Neuron (in vitro differentiated cells): ENCODE data around the gene KLHL2.

Experiments
- H2AFZ ChIP-seq: one replicate; pipeline ENCODE4 v1.6.1; 2013; ENCODE audit warnings: low read depth, mild to moderate bottlenecking, inconsistent platforms, low read length, moderate library complexity
- H3K27me3 ChIP-seq: one replicate; pipeline ENCODE4 v1.6.1; 2013; ENCODE audit warnings: low read length; ENCODE audit not compliant: insufficient read depth
- H3K36me3 ChIP-seq: one replicate; pipeline ENCODE4 v1.6.1; 2013; ENCODE audit warnings: low read length; ENCODE audit not compliant: insufficient read depth
- H3K4me1 ChIP-seq: one replicate; pipeline ENCODE4 v1.6.1; 2013; ENCODE audit warnings: low read length; ENCODE audit not compliant: insufficient read depth
- H3K4me3 ChIP-seq: 2 replicates; pipeline ENCODE4 v1.5.1; 2013; ENCODE audit warnings: mild to moderate bottlenecking, low read length, moderate library complexity
- H3K9me3 ChIP-seq: one replicate; pipeline ENCODE4 v1.6.1; 2013; ENCODE audit warnings: low read length

KLHL2 gene

DNA sequence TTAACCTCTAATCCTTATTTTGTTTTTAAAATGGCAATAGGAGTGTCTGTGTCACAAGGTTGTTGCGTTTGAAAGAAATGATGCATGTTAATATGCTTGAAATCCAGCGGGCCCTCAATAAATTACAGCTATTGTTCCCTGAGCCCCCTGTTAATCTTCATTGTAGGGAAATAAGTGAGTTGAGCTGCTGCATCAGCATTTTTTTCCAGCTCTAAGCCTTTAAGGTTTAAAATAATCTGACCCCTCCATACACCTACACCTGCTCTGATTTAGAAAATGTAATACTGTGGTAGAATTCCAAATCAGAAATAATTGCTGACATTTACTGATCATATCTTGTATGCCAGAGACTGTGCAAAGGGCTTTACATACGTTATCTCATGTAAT lies 117.5 kb downstream of the KLHL2 start:
- Histone ChIP-seq H3K9me3 (no peaks in the 10 kb centered on the region), H2AFZ (no peak overlapping the region), H3K4me1 (peaks cover 11% of the 10 kb centered on the region), H3K27me3 (no peaks in the 10 kb centered on the region), H3K4me3 (no peak overlapping the region), H3K36me3 (peaks cover 7% of the 10 kb centered on the region)

DNA sequence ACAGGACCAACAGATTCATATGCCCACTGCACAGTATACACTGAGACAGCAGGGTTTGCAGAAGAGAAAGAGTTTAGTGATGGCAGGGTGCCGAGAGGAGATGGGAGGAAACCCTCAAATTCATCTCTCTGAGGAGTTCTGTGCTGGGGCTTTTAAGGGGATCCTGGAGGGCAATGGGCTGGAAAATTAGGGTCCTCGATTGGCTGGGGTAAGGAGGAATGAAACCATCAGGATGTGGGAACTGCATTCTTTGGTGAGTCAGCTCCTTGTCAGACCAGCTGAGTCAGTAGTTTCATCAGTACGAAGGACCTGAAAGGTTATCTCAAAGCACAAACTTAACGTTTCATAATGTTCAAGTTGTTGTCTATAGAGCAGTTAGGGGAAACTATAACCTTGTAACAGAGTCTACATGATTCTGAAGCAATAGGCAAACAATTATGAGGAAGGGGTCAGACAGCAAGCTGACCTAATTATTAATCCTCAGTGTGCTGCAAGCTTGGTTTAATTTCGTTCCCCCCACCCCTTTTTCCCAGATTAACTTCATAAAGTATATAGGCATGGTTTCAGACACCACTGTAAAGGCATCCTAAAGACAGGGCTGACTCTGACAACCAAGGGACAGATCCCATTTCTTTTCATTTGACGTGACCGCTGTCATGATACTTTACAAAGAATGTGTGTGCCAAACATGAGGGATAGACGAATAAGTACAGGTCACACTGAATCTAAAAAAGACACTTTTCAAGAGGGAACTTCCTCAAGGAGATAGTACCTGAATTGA lies 118.6 kb downstream of the KLHL2 start:
- Histone ChIP-seq H3K27me3 (no peaks in the 10 kb centered on the region), H3K9me3 (no peaks in the 10 kb centered on the region), H3K4me1 (peaks cover 22% of the 10 kb centered on the region), H3K36me3 (peaks cover 16% of the 10 kb centered on the region), H2AFZ (peak overlapping the region; percentile 57), H3K4me3 (peak overlapping the region; percentile 86)

DNA sequence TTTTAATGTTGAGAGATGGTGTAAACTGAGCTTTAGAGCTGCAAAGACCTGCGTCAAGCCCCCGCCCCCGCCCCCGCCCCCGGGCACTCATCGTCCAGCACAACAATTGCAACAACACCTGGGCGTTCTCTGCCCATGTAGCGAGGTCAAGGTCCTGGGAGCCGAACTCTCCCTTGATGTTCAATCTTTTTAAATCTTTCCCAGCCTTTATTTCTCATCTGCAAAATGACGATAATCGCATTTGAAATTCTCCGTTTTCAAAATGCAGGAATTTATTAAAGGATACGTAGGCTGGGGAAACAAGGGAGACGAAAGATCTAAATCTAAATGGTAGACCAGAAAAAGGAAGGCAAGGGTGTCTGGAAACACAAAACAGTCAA lies 119.5 kb downstream of the KLHL2 start:
- H3K9me3 ChIP-seq: no peaks in the 10 kb centered on the region
- peaks cover 29% of the 10 kb centered on the region for H3K4me1 ChIP-seq

DNA sequence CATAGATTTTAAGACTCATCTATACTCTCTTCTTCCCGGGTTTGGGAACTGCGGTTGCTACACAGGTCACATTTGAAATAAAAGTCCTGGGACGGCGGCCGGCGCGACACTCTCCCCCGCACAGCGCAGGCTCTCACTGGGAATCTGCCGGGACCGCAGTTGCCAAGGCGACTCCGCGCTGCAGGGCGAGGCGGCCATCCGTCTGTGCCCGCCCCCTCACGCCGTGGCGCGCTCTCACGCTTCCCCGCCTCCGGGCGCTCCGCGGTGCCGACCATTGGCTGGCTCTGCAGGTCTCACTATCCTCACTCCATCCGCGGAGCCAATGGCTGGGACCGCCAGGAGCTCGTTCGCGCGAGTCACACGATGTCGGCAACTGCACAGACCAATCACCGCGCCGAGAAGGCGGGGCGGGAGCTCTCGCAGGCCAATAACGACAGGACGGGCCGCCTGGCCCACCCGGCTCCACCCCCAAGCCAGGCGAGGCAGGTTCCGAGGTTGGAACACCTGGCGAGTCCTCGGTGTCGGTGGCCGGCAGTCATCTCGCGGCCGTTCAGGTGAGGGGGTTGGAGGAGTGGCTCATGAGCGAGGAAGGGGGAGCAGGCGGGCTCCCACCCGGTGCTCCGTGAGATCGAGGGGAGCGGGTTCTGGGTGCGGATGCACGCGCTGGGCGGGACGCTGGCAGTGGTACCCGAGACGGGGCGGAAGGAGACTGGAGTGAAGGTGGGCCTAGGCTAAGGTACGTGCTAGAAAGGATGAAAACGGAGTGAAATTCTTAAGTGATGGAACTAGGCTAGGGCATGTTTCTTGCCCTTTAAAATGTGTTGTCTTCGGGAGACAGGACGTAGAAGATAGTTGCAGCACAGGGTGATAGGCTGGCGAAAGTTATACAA lies 120.1 kb downstream of the KLHL2 start, which contains the start of gene MSMO1:
MSMO1 (plus strand) TSS at position 459 of the 890 bp plus-strand sequence. CDS start 5,702 bp downstream, outside the sequence.
- H2AFZ ChIP-seq: peak within 1 kb of the TSS; percentile 57
- H3K36me3 ChIP-seq: peaks cover 21% of the 10 kb centered on the region
- peaks cover 34% of the 10 kb centered on the region for H3K4me1 ChIP-seq
- no peaks in the 10 kb centered on the region for H3K27me3 ChIP-seq
- no peaks in the 10 kb centered on the region for H3K9me3 ChIP-seq
- H3K4me3 ChIP-seq: peak within 1 kb of the TSS; percentile 94

More for the DNA sequence above, 119.5 kb downstream of the KLHL2 start:
- Histone ChIP-seq H3K27me3 (no peaks in the 10 kb centered on the region), H3K36me3 (peaks cover 18% of the 10 kb centered on the region), H2AFZ (peak overlapping the region; percentile 57), H3K4me3 (peak overlapping the region; percentile 86)

DNA sequence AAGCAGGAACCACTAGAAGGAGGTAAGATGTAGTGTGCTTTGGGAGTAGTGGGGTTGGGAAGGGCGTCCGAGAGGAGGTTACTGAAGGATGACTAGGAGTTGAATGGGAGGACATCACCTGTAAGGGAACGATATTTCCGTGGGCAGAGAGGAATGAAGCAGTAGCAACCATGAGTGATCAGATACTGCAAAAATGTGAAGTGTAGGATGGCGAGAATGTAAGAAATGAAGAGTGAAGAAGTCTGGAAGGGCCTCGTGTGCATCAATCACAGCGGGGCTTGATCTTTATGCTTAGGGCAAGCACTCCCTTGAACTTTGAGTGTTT lies 120.7 kb downstream of the KLHL2 start:
- Histone ChIP-seq H3K9me3 (no peaks in the 10 kb centered on the region), H3K4me1 (peaks cover 35% of the 10 kb centered on the region), H3K36me3 (peaks cover 24% of the 10 kb centered on the region), H3K4me3 (peak overlapping the region; percentile 94), H3K27me3 (no peaks in the 10 kb centered on the region), H2AFZ (no peak overlapping the region)

DNA sequence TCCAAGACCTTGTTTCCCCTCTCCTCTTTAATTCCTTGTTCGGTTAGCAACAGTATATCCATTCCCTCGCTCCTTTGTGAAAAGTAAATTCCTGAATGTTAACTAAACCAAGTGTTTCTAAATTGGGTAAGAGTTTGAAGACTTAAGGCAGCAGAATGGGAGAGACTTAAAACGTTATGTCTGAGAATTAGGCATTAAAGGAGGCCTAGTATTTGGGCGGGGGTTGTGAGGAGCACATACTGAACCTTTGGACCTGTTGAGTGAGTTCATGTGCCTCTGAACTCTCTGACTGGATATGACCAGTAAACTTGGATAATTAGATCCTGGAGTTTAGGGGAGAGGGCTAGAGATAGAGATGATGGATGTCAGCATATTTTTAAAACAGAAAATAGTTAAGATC lies 121.3 kb downstream of the KLHL2 start:
- peaks cover 39% of the 10 kb centered on the region for H3K4me1 ChIP-seq
- no peaks in the 10 kb centered on the region for H3K27me3 ChIP-seq
- H3K4me3 ChIP-seq: peak overlapping the region; percentile 94
- H3K9me3 ChIP-seq: no peaks in the 10 kb centered on the region
- H2AFZ ChIP-seq: no peak overlapping the region
- peaks cover 29% of the 10 kb centered on the region for H3K36me3 ChIP-seq

DNA sequence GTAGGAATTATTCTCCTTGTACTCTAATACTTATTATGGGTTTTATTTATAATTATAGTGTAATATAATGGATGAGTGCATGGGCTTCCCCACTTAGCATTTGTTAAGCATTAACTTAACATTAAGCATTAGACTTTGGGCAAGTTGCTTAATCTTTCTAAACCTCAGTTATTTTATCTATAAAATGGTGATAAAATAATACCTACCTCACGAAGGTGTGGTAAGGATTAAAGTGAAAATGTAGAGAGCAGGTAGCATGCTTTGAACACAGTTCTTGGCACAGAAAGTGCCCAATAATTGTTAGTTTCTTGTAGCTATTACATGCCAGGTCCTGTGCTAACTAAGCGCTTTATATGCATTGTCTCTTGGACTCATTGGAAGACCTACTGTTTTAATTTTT lies 122.7 kb downstream of the KLHL2 start:
- H3K9me3 ChIP-seq: no peaks in the 10 kb centered on the region
- H3K4me1 ChIP-seq: peaks cover 51% of the 10 kb centered on the region
- peaks cover 43% of the 10 kb centered on the region for H3K36me3 ChIP-seq
- peak overlapping the region; percentile 94 for H3K4me3 ChIP-seq
- H3K27me3 ChIP-seq: no peaks in the 10 kb centered on the region
- H2AFZ ChIP-seq: no peak overlapping the region

DNA sequence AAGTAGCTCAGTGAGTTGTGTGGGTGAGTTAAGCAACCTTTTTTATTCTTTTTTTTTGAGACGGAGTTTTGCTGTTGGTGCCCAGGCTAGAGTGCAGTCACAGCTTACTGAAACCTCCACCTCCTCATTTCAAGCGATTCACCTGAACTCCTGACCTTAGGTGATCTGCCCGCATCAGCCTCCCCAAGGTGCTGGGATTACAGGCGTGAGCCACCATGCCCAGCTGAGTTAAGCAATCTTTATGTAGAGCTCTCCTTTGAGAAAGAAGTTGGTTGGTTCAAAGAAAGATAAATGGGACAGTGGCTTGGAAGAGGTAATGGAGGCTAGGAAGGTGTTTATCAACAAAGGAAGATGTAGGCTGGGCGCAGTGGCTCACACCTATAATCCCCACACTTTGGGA lies 123.3 kb downstream of the KLHL2 start:
- Histone ChIP-seq H3K27me3 (no peaks in the 10 kb centered on the region), H3K4me1 (peaks cover 57% of the 10 kb centered on the region), H3K9me3 (no peaks in the 10 kb centered on the region), H3K36me3 (peaks cover 49% of the 10 kb centered on the region), H2AFZ (no peak overlapping the region), H3K4me3 (peak overlapping the region; percentile 94)

DNA sequence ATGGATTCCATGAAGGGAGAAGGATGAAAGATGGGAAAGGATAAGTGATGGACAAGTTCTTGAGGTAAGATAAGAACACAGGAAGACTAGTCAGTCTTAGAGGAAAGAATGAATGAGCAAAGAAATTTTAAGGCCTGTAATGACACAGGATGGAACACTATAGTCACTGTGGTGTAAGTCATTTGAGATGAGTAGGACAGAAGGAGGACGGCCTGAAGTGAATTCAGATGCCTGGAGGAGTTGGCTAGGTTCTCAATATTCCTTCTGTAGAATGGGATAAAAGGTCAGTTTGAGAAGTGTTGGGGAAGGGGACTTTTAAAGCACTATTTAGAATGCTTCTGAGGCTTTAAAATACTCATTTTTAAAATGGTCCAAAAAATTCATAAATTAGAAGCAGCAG lies 124.0 kb downstream of the KLHL2 start:
- Histone ChIP-seq H3K36me3 (peaks cover 56% of the 10 kb centered on the region), H3K27me3 (no peaks in the 10 kb centered on the region), H3K4me3 (peak overlapping the region; percentile 94), H2AFZ (no peak overlapping the region), H3K4me1 (peaks cover 54% of the 10 kb centered on the region), H3K9me3 (no peaks in the 10 kb centered on the region)

DNA sequence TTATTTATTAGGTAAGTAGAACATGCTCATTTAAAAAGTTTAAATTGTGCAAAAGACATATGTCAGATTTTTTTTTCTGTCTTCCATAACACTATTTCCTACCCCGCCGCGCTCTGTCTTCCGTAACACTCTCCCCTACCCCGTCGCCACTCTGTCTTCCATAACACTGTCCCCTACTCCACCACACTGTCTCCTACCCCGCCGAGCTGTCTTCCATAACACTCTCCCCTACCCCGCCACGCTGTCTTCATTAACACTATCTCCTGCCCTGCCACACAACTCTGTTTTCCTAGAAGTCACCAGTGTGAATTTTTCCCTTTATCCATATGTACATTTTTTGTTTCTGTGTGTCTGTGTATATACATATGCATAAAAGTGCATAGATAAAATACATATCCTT lies 124.5 kb downstream of the KLHL2 start:
- Histone ChIP-seq H2AFZ (no peak overlapping the region), H3K4me1 (peaks cover 57% of the 10 kb centered on the region), H3K4me3 (peak overlapping the region; percentile 94), H3K27me3 (no peaks in the 10 kb centered on the region), H3K36me3 (peaks cover 60% of the 10 kb centered on the region), H3K9me3 (no peaks in the 10 kb centered on the region)

DNA sequence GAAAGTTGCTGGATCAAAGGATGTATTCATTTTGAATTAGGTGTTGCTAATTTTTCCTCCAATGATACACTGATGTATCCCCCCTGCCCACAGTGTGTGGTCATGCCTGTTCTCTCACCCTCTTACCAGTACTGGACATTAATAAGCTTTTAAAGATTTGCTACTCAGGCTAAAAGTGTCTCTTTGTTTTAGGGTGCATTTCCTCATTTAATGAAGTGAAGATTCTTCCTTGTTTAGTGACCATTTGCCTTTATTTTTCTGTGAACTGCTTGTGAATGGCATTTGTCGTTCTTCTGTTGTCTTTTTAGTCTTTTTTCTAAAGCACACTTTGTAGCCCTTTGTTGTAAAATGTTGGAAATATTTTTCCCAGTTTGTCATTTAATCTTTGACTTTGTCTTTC lies 125.1 kb downstream of the KLHL2 start:
- peaks cover 67% of the 10 kb centered on the region for H3K36me3 ChIP-seq

DNA sequence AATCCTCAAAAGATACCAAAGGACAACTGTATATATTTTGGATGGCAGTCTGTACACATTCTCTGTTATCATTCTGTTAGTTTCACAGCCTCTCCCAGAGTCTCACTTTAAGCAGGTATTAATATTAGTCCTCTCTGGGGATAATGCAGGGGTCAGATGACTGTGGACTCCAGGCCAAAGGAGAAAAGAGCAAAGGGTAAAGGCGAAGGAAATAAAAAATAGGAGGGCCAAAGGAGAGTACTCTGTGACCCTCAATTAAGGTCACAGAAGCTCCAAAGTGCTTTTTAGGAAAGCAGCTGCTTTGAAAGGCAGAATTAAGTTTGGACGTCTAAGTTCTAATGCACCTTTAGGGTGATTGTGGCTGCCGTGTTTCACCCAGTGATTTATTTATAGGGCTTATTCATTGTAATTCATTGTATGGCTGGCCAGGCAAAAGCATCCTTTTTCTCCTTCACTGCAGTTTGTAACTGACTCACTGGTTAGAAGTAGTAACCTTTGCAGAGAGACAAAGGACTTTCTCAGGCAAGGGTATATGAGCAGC lies 127.9 kb downstream of the KLHL2 start:
- Histone ChIP-seq H3K36me3 (peaks cover 86% of the 10 kb centered on the region), H3K27me3 (no peaks in the 10 kb centered on the region), H3K9me3 (no peaks in the 10 kb centered on the region), H2AFZ (no peak overlapping the region), H3K4me1 (peaks cover 52% of the 10 kb centered on the region), H3K4me3 (no peak overlapping the region)

More for the DNA sequence above, 125.1 kb downstream of the KLHL2 start:
- peaks cover 57% of the 10 kb centered on the region for H3K4me1 ChIP-seq
- H3K27me3 ChIP-seq: no peaks in the 10 kb centered on the region
- no peak overlapping the region for H2AFZ ChIP-seq
- H3K4me3 ChIP-seq: peak overlapping the region; percentile 94
- no peaks in the 10 kb centered on the region for H3K9me3 ChIP-seq

DNA sequence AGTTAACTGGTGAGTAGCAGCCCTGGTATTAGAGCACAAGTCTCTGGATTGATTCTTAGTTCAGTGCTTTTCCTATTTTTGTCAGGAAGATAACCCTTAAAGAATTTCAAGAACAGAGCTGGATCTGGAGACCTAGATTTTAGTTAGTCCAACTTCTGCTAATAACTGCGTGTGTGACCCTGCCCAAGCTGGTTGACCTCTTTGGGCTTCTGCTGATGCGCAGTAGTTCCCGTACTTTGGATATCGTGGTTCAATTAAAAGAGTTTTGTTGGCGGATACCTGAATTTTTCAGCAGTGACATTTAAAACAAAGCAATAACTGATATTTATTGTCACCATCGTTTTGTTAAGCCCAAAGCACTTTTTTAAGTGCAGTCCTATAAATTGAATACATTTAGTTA lies 129.4 kb downstream of the KLHL2 start:
- Histone ChIP-seq H3K4me1 (peaks cover 38% of the 10 kb centered on the region), H3K27me3 (no peaks in the 10 kb centered on the region), H2AFZ (no peak overlapping the region), H3K4me3 (no peak overlapping the region), H3K36me3 (peaks cover 90% of the 10 kb centered on the region), H3K9me3 (no peaks in the 10 kb centered on the region)
